Fibroblast of skin of left biceps (primary cell): ENCODE data around the gene ANKMY1.
"Not testable (repeated sequence)": the region's sequence is repeated elsewhere in the genome, so short reads cannot be mapped to it uniquely, and the experiment has no call there.

Experiments used
- DNase-seq, 2 experiments: peaks; one replicate each; pipeline ENCODE4 v3.0.0-alpha.2; 2013; ENCODE audit warnings: low read depth in 2 of 2

The ANKMY1 gene

DNA sequence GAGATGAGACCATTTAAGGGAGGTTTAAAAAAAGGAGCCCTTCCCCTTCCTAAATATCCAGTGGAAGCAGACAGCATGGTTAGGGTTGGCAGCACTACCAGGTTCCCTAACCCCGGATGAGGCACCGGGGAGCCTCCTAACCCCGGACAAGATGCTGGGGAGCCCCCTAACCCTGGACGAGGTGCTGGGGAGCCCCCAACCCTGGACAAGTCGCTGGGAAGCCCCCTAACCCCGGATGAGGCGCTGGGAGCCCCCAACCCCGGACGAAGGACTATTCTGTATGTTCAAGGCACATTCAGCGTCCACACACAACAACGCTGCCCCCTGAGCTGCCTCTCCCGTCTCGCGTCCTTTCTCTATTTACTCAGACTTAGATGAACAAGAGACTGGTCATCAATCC lies 51.9 kb downstream of the ANKMY1 start:
- no peak for DNase-seq

DNA sequence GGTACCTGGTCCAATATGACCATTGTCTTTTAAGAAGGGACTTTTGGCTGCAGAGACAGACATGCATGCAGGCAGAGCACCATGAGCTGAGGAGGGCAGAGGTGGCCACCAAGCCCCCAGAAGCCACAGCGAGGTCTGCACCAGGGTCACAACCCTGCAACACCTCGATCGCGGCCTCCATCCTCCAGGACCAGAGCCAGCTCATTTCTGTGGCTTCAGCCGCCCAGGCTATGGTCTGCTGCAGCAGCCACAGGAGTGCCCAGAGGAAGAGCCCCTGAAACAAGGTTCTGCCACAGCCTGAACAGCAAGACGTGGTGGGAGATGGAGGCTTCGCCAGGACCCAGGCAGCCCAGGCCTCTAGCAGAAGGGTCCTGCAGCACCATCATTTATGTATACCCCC lies 53.9 kb downstream of the ANKMY1 start:
- no peak for DNase-seq

DNA sequence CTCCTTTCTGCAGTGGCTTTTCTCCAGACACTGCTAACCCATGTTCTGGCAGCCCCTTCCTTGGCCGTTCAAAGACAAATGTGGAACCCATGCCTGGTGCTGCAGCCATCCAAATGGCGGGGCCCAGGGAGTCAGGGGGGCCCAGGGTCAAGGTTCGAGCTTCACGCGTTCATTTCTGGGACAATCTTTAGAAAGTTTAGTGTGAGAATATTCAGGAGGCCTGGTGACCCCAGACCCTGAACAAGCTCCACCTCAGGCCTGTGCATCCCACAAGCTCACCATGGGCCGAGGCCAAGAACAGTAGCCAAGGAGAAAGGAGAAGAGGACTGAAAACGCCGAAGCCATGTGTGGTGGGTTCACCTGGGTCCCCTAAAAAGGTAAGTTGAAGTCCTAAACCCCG lies 54.4 kb downstream of the ANKMY1 start:
- DNase-seq = no peak

DNA sequence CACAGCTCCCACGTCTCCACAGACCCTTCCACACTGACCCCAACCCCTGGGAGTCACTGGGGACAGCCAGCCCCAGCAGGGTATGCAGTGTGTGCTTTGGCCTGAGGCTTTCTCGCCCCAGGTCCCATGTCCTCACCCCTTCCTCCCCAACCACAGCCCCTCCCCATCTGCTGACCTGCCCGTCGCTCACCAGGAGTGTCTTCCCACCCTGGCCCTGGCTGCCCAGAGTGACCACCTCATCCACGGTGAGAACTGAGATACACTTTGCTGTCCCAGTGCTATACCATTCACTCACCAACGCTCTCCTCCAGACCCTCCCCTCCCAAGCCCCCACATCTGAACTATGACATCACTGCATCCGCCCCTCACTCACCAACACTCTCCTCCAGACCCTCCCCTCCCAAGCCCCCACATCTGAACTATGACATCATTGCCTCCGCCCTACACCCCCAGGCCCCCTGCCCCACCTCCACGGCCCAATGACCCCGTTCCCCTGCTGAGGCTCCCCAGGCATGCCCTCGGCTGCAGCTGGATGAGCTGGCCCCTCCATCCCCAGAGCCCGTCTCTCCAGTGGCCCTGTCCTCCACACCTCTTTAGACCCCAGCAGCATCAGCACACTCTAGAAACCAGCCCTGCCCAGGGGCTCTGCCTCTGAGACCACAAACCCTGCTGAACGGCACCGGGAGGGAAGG lies 55.2 kb downstream of the ANKMY1 start:
- no peak for DNase-seq

DNA sequence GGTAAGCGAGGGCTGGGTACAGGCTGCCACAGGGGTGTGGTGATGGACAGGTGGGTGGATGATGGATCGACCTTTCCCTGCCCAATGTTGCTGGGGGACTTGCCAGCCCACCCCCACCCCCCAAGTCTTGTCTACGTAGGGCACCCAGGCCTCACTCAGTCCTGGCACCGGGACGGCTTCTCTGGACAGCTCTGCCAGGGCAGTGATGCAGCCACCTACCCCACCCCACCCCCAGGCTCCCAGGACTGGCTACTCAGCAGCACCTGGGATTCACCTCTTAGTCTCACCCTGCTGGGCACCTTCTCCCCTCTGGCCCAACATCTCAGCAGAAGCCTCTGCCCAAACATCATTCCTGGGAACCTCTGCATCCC lies 55.7 kb downstream of the ANKMY1 start:
- DNase-seq = no peak

DNA sequence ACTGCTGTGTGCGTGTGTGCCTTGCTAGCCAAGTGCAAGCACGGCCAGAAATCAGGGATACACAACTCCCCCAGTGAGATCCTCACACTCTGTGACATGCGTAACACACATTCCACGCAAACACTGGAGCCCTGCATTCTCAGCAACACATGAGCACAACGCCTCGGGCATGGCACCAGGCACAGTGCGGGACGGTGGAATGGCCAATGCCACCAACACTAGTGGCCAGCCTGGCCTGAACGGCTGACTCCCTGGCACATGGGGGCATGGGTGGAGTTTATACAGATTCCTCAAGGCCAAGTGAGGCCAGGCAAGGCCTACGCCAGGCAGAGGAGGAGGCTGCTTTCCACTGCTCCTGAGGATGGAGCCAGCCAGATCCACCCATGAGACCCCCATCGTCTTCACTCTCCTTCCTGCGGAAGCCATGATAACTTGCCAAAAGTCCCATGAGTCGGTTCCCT lies 56.2 kb downstream of the ANKMY1 start:
- DNase-seq = no peak

DNA sequence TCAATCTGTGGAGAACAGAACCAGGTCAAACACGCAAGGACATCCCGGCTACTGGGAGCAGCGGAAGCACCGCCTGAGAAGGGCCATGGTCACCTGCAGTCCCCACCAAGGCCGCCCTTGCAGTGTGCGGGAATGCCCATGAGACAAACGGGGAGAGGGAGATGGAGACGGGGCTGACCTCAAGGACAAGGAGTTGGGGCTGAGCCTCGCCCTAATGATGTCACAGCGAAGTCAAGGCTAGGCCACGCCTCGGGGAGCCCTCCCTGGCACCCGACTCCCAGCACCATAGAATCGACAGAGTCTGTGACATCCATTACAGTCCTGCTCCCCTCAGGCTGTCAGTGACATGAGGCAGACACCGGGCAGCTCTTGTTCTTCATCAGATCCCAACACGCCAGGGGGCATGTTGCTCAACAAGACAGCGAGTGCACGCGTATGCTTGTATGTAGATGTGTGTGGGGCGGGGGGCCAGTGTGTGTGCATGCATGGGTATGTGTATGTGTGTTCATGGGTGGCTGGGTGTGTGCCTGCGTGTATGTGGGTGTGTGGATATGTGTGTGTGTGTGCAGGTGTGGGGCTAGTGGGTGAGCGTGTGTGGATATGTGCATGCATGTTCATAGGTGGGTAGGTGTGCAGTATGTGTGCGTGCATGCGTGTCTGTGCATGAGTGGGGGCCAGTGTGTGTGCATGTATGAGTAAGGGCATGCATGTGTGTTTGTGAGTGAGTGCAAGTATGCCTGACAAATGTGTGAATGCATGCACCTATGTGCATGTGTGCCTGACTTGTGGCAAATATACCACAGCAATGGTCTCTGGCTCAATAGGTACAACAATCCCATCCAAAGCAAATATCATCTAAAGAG lies 57.0 kb downstream of the ANKMY1 start:
- no peak for DNase-seq

DNA sequence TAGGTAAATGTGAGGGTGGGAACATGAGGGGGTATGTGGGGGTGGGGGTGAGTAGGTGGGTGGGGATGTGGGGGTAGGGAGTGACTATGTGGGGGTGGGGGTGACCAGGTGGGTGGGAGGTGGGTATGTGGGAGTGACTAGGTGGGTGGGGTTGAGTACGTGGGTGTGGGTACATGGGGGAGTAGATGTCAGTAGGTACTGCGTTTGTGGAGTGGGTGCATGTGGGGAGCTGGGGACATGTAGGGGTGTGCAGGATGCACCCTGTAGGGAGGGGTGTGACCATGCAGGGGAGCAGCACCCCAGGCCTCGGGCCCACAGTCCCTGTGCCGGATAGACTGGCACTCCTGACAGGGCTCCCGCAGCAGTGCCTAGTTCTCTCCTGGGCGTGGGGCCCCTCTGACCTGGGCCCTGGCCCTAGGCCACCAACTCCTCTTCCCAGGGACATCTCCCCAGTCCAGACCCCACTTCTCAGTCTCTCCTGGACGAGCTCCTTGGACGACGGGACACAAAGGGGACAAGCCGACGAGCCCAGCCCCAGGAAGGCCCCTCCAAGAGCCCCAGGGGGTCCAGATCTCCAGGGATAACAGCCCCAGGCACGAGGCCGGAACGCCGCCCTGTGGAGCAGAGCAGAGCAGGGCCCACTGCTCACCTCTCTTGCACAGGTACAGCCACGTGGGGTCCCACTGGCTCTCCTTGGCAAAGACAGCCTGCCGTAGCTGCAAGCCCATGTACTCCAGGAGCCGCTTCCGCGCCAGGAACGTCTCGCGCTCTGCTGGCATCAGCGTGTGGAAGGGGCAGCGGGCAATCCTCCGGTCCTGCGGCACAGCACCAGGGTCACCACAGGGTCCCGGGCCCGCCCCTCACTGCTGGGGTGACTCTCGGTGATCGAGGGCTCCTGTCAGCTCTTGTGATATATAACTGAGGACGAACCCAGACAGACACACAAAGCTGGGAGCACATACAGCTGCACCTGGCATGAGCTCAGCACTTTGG lies 58.2 kb downstream of the ANKMY1 start:
- DNase-seq = no peak

DNA sequence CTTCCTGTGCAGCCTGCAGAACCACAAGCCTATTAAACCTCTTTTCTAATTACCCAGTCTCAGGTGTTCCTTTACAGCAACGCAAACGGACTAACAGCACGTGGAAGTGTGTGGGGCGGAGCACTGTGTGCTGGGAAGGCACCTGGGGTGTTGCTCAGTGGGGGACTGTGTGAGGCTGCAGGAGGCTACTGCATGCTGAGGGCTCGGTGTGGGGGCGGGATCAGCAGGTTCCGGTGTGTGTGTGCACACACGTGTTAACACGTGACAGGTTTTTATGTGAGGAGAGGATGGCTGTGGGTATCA lies 58.9 kb downstream of the ANKMY1 start:
- DNase-seq = no peak

DNA sequence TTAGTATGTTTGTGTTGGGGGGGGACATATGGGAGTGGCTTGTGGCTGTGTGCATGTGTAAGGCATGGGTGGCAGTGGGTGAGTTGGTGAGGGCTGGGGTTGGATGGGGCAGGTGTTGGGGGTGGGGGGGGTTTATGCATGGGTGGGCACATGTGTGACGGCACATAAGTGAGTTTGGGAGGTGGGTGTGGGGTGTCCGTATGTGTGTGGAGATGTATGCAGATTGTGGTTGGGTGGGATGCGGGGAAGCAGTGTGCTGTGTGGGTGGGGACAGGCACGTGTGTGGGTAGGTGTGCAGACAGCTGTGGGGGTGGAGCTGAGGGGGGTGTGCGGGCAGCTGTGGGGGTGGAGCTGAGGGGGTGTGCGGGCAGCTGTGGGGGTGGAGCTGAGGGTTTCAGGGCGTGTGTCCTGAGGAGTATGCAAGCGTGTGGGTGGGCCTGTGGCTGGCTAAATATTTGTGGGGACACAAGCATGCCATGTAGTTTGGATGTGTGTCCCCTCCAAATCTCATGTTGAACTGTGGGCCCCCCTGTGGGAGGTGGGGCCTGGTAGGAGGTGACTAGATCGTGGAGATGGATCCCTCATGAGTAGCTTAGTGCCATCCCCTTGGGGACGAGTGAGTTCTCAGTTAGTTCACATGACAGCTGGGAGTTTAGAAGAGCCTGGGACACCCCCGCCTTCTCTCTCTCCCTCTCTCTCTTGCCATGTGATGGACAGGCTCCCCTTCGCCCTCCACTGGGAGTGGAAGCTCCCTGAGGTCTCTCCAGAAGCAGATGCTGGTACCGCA lies 59.4 kb downstream of the ANKMY1 start:
- DNase-seq = no peak

DNA sequence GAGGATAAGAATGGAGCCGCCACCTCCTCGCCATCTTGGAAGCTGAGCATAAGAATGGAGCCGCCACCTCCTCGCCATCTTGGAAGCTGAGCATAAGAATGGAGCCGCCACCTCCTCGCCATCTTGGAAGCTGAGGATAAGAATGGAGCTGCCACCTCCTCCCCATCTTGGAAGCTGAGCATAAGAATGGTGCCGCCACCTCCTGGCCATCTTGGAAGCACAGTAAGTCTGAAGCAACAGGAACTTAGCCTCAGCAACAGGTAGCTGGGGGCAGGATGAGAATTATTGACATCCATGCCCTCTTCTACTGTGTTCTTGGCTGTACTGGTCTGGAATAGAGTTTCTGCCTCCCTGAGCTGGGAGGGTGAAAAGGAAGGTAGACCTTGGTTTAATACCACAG lies 60.7 kb downstream of the ANKMY1 start:
- DNase-seq = not testable (repeated sequence)

DNA sequence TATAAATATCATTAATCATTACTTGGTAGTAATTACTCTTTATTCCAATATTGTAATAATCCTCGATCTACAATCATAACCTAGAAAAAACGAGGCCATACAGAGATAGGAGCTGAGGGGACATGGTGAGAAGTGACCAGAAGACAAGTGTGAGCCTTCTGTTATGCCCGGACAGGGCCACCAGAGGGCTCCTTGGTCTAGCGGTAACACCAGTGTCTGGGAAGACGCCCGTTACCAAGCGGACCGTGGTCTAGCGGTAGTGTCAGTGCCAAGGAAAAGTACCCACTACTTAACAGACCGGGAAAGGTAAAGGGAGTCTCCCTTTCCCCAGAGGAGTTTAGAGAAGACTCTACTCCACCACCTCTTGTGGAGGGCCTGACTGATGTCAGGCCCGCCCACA lies 62.8 kb downstream of the ANKMY1 start:
- not testable (repeated sequence) for DNase-seq

DNA sequence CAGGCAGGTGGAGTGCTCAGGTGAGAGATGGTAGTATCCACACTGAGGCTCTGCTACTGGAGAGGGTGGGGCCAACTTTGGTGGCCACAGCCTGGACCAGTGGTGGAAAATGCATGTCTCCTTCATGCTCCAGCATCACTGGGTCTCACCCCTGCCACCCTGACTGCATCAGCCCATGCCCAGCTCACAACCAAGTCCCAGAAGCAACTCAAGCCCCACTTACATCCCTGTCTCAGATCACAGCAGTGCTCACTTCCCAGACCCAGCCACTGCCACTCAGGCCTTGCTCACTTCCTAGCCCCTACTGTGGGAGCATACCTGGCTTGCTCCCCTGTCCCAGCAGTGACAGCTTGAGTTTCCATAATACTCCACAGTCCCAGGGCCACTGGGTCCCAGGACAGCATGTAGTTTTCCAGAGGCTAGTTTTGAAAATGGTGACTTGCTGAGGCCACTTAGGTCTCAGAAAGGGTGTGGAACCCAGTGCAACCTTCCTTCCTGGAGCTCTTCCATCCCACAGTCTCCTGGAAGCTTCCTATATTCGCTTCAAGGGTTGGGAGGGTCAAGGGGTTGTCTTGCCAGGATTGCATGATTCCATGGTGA lies 63.5 kb downstream of the ANKMY1 start:
- no peak for DNase-seq

DNA sequence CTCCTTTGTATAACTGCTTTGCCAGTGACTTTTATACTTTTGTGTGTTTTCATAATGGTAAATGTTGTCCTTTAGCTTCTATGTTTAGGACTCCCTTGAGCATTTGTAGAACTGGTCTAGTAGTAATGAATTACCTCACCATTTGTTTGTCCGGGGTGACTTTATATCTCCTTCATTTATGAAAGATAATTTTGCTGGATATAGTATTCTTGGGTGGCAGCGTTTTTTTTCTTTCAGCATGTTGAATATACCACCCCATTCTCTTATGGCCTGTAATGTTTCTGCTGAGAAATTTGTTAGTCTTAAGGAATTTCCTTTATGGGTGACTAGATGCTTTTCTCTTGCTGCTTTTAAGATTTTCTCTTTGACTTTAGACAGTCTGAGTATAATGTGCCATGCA lies 66.3 kb downstream of the ANKMY1 start:
- DNase-seq = no peak

DNA sequence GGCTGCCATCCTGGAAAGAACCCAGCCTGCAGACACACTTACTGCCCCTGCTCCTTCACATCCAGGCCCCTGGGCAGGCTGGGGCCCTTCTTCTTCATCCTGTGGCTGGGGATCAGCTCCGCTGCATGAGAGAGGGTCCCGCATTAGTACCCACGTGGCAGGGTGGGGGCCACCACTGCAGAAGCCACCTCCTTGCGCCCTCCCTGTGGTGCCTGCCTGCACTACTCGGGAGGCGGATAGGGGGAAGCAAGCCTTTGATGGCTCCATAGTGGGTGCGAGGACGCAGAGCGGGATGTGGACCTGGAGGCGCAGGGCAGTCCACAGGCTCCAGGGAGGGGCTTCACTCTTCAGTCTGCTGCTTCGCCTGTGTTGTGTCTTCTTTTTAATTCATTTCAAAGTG lies 75.6 kb downstream of the ANKMY1 start:
- no peak for DNase-seq

DNA sequence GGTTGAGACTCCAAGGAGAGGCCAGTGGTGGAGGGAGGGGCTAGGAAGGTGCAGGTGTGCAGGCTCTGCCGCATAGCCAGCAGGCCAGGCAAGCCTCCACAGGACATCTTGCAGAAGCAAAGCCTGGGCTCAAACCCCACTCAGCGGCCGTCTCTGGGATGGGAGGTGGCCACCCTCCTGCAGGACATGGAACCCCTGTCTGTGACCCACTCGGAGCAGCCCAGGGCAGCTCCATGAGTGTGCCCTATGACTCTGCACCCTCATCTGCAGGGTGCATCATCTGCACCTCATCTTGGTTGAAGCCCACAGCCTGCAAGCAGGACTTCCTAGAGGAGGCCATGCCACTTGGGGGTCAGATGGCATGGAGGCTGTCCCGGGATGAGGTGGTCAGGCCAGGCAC lies 76.1 kb downstream of the ANKMY1 start:
- no peak for DNase-seq

DNA sequence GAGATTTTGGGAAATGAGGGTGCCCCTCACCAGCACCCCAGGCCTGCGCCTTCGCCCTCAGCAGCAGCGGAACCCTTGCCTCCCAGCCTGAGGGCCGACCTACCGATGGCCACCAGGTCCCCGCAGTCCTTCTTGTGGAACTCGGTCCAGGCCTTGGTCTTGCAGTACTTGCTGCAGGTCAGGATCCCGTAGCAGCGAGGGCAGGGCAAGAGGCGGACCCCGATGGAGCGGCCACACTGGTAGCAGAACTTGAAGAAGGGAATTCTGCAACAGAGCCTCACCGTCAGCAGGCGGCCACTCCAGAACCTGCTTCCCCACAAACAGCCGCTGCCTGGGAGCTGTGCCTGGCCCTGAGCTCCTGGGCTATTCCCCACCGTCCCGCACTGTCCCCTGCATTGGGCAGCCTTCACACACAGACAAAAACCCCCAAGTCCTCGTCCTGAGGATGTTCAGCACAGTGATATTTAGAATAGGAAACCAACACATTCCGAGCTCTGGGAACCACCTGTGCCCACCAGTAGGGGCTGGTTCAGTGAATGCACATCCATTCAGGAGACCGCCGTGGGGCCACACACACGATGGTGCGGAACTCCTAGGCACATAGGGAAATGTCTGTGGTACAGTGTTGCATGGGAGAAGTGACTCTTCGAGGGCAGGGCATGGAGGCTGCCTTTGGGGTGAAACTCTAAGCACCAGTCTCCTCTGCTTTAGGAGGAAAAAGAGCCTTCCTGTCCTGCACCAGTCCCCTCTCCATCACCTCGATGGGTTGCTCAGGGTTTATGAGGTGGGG lies 76.8 kb downstream of the ANKMY1 start:
- no peak for DNase-seq

DNA sequence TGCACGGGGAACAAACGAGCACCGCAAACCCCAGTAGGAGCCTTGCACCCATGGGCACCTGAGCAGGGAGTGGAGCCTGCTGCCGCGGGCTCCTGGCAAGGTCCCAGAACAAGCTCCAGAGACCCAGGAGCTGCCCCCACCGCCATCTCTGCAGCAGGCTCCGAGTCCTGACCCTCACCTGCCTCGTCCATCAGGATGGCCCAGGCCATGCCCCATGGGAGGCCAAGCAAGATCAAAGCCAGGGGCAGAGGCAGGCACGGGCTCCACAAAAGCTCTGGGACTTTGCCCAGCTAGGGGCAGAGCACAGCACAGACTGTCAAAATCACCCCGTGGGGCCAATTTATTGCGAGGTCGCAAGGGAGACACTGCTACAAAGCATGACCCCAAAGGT lies 78.7 kb downstream of the ANKMY1 start:
- no peak for DNase-seq

DNA sequence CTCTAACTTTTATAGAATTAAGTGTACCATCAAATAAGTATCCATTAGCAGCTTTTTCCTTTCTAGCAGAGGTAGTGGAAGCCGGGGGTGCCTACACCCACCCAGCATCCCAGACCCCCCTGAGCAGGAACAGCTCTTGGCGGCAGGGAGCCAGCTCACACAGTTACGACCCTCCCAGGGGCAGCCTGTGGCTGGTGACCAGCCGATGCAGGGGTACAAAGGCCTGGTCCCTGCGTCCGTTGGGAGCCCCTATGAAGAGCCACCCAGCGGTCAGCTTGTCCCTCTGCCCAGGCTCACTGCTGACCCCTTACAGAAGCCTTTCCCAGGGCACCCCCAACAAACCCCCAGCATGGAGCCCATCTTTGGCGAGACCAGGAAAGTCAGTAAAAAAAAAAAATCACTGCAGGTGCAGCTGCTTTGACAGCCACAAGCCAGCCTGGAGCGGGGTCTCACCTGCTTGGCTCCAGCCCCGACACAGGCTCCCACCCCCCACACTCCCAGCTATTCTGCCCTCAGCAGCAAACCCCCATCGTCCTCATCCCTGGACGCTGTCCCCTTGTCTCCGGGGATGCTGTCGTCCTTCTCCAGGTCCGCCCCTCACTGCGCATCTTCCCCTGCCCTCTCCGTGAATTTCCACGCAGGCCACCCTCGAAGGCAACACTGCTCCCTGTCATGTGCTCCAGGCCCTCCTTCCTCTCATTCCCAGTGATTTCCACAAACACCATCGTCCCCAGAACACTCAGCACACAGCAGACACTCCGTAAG lies 79.3 kb downstream of the ANKMY1 start:
- DNase-seq = no peak

DNA sequence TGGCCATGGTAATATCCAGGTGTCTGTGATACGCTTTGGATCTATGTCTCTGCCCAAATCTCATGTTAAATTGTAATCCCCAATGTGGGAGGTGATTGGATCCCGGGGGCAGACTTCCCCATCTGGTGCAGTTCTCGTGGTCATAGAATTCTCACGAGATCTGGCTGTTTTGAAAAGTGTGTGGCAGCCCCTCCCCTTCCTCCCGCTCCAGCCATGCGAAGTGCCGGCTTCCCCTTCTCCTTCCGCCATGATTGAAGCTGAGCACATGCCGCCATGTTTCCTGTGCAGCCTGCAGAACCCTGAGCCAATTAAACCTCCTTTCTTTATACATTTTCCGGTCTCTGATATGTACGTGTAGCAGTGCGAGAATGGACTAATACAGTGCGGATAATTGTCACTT lies 79.9 kb downstream of the ANKMY1 start:
- DNase-seq = no peak
